T-helper 1 cell treated with Interleukin-12 subunit alpha and Interleukin-12 subunit beta and Interleukin-4 antibody, amounts not matched to agents 30 ng/mL and 1 ng/mL, for 36 hours (primary cell): Measurements from ENCODE around the gene RANGAP1. TPM values are rescaled to one million over a fixed set of nuclear protein-coding genes. Genes with fewer than 3 reads are reported as not detected.

Experiments used
- intact Hi-C: fragments of 100-400 bp; cut with micrococcal nuclease; formaldehyde crosslinking; loops from one replicate; pipeline ENCODE4 v1.15.1; 2024
- total RNA-seq: library from RNA; stranded (reverse); gene quantifications from 2 replicates; pipeline ENCODE4 v1.2.3, GENCODE V29; 2022

Gene RANGAP1
- total RNA-seq, 1 donor from 2014 or later = 100 TPM

GRCh38 chr22:41203118-41203517 lies 82.9 kb downstream of the RANGAP1 start:
- intact Hi-C loops = no loop called here

GRCh38 chr22:41201141-41201540 lies 84.8 kb downstream of the RANGAP1 start:
- intact Hi-C loops = no loop called here

GRCh38 chr22:41198027-41198580 lies 87.9 kb downstream of the RANGAP1 start:
- intact Hi-C loops = loop anchor here (1.0 kb wide), 1 partner anchor 19 kb away; no protein-coding TSS in a partner anchor

GRCh38 chr22:41197038-41197972 lies 88.7 kb downstream of the RANGAP1 start:
- intact Hi-C loops = loop anchor here (1.0 kb wide), 3 partner anchors 8 to 89 kb away; partner anchors contain the start of genes L3MBTL2 and RANGAP1

Other genes with a start within 250 kb of the RANGAP1 start
- gene EP300, start 193.6 kb downstream of the RANGAP1 start, total RNA-seq = 91.1 and 94.8 TPM in 2 replicates
- gene L3MBTL2, start 80.9 kb downstream of the RANGAP1 start, total RNA-seq = 41.4 and 47.6 TPM in 2 replicates
- 0.24 and 0.27 TPM in 2 replicates for gene CHADL, start 45.3 kb downstream of the RANGAP1 start, total RNA-seq
- 77.1 and 80.4 TPM in 2 replicates for gene ZC3H7B, start 15.3 kb upstream of the RANGAP1 start, total RNA-seq
- 3.8 and 4.4 TPM in 2 replicates for gene TEF, start 95.8 kb upstream of the RANGAP1 start, total RNA-seq
- 41.1 and 41.2 TPM in 2 replicates for gene TOB2, start 160.6 kb upstream of the RANGAP1 start, total RNA-seq
- 51.5 and 59.9 TPM in 2 replicates for gene PHF5A, start 182.5 kb upstream of the RANGAP1 start, total RNA-seq
- 86.4 and 90.1 TPM in 2 replicates for gene ACO2, start 182.9 kb upstream of the RANGAP1 start, total RNA-seq